ENCODE measurements around the gene PLXNA2.

PLXNA2 gene

GRCh38 chr1:208066583-208066982 lies 177.6 kb downstream of the PLXNA2 start:
- DNase-seq = no peak

- no peak for DNase-seq
These were observed 178.3 kb downstream of the PLXNA2 start for GRCh38 chr1:208065862-208066261.

GRCh38 chr1:208061632-208062031 lies 182.6 kb downstream of the PLXNA2 start:
- DNase-seq = no peak

GRCh38 chr1:208061118-208061517 lies 183.1 kb downstream of the PLXNA2 start:
- DNase-seq = no peak

GRCh38 chr1:208060215-208060869 lies 183.8 kb downstream of the PLXNA2 start:
- no peak for DNase-seq

- no peak for DNase-seq
These were observed 184.7 kb downstream of the PLXNA2 start for GRCh38 chr1:208059409-208060001.

GRCh38 chr1:208058756-208059155 lies 185.4 kb downstream of the PLXNA2 start:
- DNase-seq = no peak

- no peak for DNase-seq
These were observed 185.9 kb downstream of the PLXNA2 start for GRCh38 chr1:208058267-208058666.

GRCh38 chr1:208057056-208057455 lies 187.1 kb downstream of the PLXNA2 start:
- no peak for DNase-seq

- DNase-seq = no peak
These were observed 188.6 kb downstream of the PLXNA2 start for GRCh38 chr1:208055535-208055934.

- no peak for DNase-seq
These were observed 189.2 kb downstream of the PLXNA2 start for GRCh38 chr1:208054911-208055379.

GRCh38 chr1:208054485-208054884 lies 189.7 kb downstream of the PLXNA2 start:
- no peak for DNase-seq

GRCh38 chr1:208053661-208054060 lies 190.5 kb downstream of the PLXNA2 start:
- DNase-seq = no peak

- no peak for DNase-seq
These were observed 191.2 kb downstream of the PLXNA2 start for GRCh38 chr1:208052926-208053407.

- no peak for DNase-seq
These were observed 192.0 kb downstream of the PLXNA2 start for GRCh38 chr1:208052135-208052534.

GRCh38 chr1:208051651-208052050 lies 192.5 kb downstream of the PLXNA2 start:
- no peak for DNase-seq

GRCh38 chr1:208048904-208049303 lies 195.3 kb downstream of the PLXNA2 start:
- no peak for DNase-seq

GRCh38 chr1:208047975-208048374 lies 196.2 kb downstream of the PLXNA2 start:
- no peak for DNase-seq

- no peak for DNase-seq
These were observed 196.7 kb downstream of the PLXNA2 start for GRCh38 chr1:208047476-208047934.

- no peak for DNase-seq
These were observed 198.5 kb downstream of the PLXNA2 start for GRCh38 chr1:208045463-208046260.

GRCh38 chr1:208044589-208045462 lies 199.4 kb downstream of the PLXNA2 start:
- no peak for DNase-seq

GRCh38 chr1:208043691-208044181 lies 200.4 kb downstream of the PLXNA2 start:
- no peak for DNase-seq

Data from fibroblast of skin of back (primary cell).